Stomach (tissue), 9 donors: Measurements from ENCODE around the gene ANXA5. TPM values are rescaled to one million over a fixed set of nuclear protein-coding genes. Genes with fewer than 3 reads are reported as not detected.
A peak's percentile ranks its signal among the peaks of the same experiment; 100 is the strongest.

Experiments used
- DNase-seq, 2 donors: peaks; one replicate each; pipeline versions ENCODE4 v3.0.0 to v3.0.0-alpha.2; 2013 to 2019
- H3K27ac ChIP-seq, 5 donors: fragments of 200-600 bp in 4 of 5; sonication (generic) in 4 of 5; one replicate each; pipeline ENCODE4 v1.5.1; 2013 to 2019; ENCODE audit warnings: mild to moderate bottlenecking in 1 of 5, moderate library complexity in 1 of 5
- H3K27me3 ChIP-seq, 3 donors: fragments of 200-600 bp; sonication (generic); one replicate each; pipeline ENCODE4 v1.5.1; 2017 to 2019; ENCODE audit warnings: mixed run types in 1 of 3
- H3K36me3 ChIP-seq, 4 donors: fragments of 200-600 bp; sonication (generic); 1 replicate in 3 of 4; 2 replicates in 1 of 4; pipeline ENCODE4 v1.5.1; 2016 to 2019
- H3K4me1 ChIP-seq, 4 donors: fragments of 200-600 bp; sonication (generic); one replicate each; pipeline ENCODE4 v1.5.1; 2016 to 2019
- H3K4me3 ChIP-seq, 4 donors: fragments of 200-600 bp; sonication (generic) in 3 of 4; one replicate each; pipeline ENCODE4 v1.5.1; 2016 to 2019; ENCODE audit warnings: mild to moderate bottlenecking in 1 of 4
- H3K9me3 ChIP-seq, 4 donors: fragments of 200-600 bp; sonication (generic); one replicate each; pipeline ENCODE4 v1.5.1; 2016 to 2019
- CTCF ChIP-seq, 7 experiments: fragments of 450-650 bp in 4 of 7; fragments of 200-600 bp in 3 of 7; sonication (generic) in 3 of 7; IDR thresholded peaks; one replicate each; pipeline ENCODE4 v1.5.1; 2016 to 2019; ENCODE audit warnings: antibody characterized with exemption in 7 of 7, control low read depth in 2 of 7, mild to moderate bottlenecking in 1 of 7
- EP300 ChIP-seq: sonication (generic); formaldehyde crosslinking; IDR thresholded peaks from one replicate; pipeline ENCODE4 v1.6.1; 2017; ENCODE audit warnings: antibody characterized with exemption
- POLR2A ChIP-seq, 4 donors: fragments of 450-650 bp; IDR thresholded peaks; one replicate each; pipeline ENCODE4 v1.6.1; 2016; ENCODE audit warnings: antibody characterized with exemption in 4 of 4, control low read depth in 2 of 4, mild to moderate bottlenecking in 1 of 4, moderate library complexity in 1 of 4
- POLR2AphosphoS5 ChIP-seq, 3 donors: sonication (generic); formaldehyde crosslinking; IDR thresholded peaks; one replicate each; pipeline ENCODE4 v1.6.1; 2016; ENCODE audit warnings: antibody characterized with exemption in 3 of 3
- WGBS, 5 donors: extraction: QIAGEN DNeasy Blood & Tissue Kit in 3 of 5; methylation state at CpG; one replicate each; pipeline versions ENCODE4 v1.1.5 to v1.1.7; 2013 to 2018; 5-methylcytosine and 5-hydroxymethylcytosine counted together
- intact Hi-C: fragments of 100-400 bp; cut with DNase I; formaldehyde crosslinking; loops from one replicate; pipeline ENCODE4 v1.15.1; 2023; ENCODE audit warnings: low total_unique reads
- polyA plus RNA-seq, 3 donors: library from polyadenylated mRNA; stranded (reverse); fragments of 200-250 nt; gene quantifications; one replicate each; pipeline ENCODE4 v1.2.3, GENCODE V29; 2013
- total RNA-seq, 5 donors: library from RNA; depleted of rRNA; stranded (reverse); fragments of >200 nt; gene quantifications; one replicate each; pipeline versions ENCODE4 v1.1.0 to v1.2.3, GENCODE V29; 2014 to 2016
- donor health status: healthy with polysubstance abuse.
- donor health status: Bipolar disorder and iron deficiency.
- donor health status: healthy.

Gene ANXA5
- total and polyA plus RNA-seq, 8 donors = 77.9 to 368 (median 144) TPM

DNA sequence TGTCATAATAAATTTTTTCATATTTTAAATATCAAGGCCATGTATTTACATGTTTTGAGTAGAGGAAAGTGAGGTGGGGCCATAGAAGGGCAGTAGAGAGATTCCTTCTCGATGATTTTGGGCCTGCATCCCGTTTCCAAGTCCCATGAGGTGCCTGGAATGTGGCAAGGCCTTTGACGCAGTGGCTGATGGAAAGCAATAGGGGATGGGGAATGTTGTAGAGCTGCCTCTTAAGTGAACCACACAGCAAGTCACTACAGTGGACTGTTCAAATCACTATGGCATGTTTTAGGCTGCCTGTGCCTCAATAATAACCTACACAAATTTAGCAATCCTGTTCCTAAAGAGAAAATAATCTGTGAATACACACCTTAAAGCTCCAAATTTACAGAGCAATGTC, 48.3 kb downstream of the ANXA5 start:
- Histone ChIP-seq H3K36me3 (no peaks in the 10 kb centered on the region), H3K4me3 (no peak overlapping the region), H3K4me1 (no peaks in the 10 kb centered on the region), H3K27ac (no peak overlapping the region), H3K27me3 (no peaks in the 10 kb centered on the region), H3K9me3 (no peaks in the 10 kb centered on the region)
- DNase-seq = peak in 1 of 2 donors; percentile 16
- 23 to 40% (median 32%) methylated on average over 3 of the region's 3 CpGs for WGBS, 5 donors
- intact Hi-C loops = no loop called here
- TF ChIP-seq POLR2A (IDR thresholded peaks at IDR 0.05) (no peak), POLR2AphosphoS5 (IDR thresholded peaks at IDR 0.05) (no peak), CTCF (IDR thresholded peaks at IDR 0.05) (no peak), EP300 (no peak)

- intact Hi-C loops = no loop called here
- WGBS, 5 donors = 77 to 86% (median 80%) methylated on average over 8 of the region's 8 CpGs
- no peak for TF ChIP-seq EP300
- no peak for TF ChIP-seq POLR2AphosphoS5 (IDR thresholded peaks at IDR 0.05)
- TF ChIP-seq POLR2A (IDR thresholded peaks at IDR 0.05) = no peak
- no peak for TF ChIP-seq CTCF (IDR thresholded peaks at IDR 0.05)
Measured at GRCh38 chr4:121642876-121643585, 53.7 kb downstream of the ANXA5 start.

GRCh38 chr4:121642292-121642691, 54.5 kb downstream of the ANXA5 start:
- H3K4me3 ChIP-seq = no peak overlapping the region
- H3K9me3 ChIP-seq = no peaks in the 10 kb centered on the region
- no peaks in the 10 kb centered on the region for H3K4me1 ChIP-seq
- H3K27ac ChIP-seq = no peak overlapping the region
- WGBS, 5 donors = 67 to 87% (median 71%) methylated on average over 2 of the region's 2 CpGs
- no peak for TF ChIP-seq CTCF (IDR thresholded peaks at IDR 0.05)
- no peak for TF ChIP-seq POLR2A (IDR thresholded peaks at IDR 0.05)
- no peak for TF ChIP-seq POLR2AphosphoS5 (IDR thresholded peaks at IDR 0.05)
- TF ChIP-seq EP300 = no peak
- H3K36me3 ChIP-seq = no peaks in the 10 kb centered on the region
- peak in 1 of 2 donors; percentile 27 for DNase-seq
- no peaks in the 10 kb centered on the region for H3K27me3 ChIP-seq
- intact Hi-C loops = no loop called here

More at GRCh38 chr4:121642876-121643585, 53.7 kb downstream of the ANXA5 start:
- no peaks in the 10 kb centered on the region for H3K27me3 ChIP-seq
- H3K27ac ChIP-seq = no peak overlapping the region
- no peaks in the 10 kb centered on the region for H3K36me3 ChIP-seq
- H3K4me1 ChIP-seq = no peaks in the 10 kb centered on the region
- no peak overlapping the region for H3K4me3 ChIP-seq
- H3K9me3 ChIP-seq = no peaks in the 10 kb centered on the region
- no peak for DNase-seq

GRCh38 chr4:121633653-121634052, 63.1 kb downstream of the ANXA5 start:
- intact Hi-C loops = no loop called here
- peaks cover 0 to 5% (median 0%) of the 10 kb centered on the region in 4 donors for H3K9me3 ChIP-seq
- no peak overlapping the region for H3K27ac ChIP-seq
- 56 to 72% (median 70%) methylated on average over 4 of the region's 4 CpGs for WGBS, 5 donors
- no peak overlapping the region for H3K4me3 ChIP-seq
- no peaks in the 10 kb centered on the region for H3K4me1 ChIP-seq
- no peak for TF ChIP-seq CTCF (IDR thresholded peaks at IDR 0.05)
- TF ChIP-seq EP300 = no peak
- TF ChIP-seq POLR2A (IDR thresholded peaks at IDR 0.05) = no peak
- no peak for TF ChIP-seq POLR2AphosphoS5 (IDR thresholded peaks at IDR 0.05)
- DNase-seq = no peak
- peaks cover 0 to 4% (median 0%) of the 10 kb centered on the region in 3 donors for H3K27me3 ChIP-seq
- H3K36me3 ChIP-seq = no peaks in the 10 kb centered on the region
